HEK293 (cell line): ENCODE data around the gene KCNK2.

Experiments used
- CTCF ChIA-PET: fragments of 350-600 bp; formaldehyde crosslinking; extraction: SDS; loops from one replicate; lab custom pipeline; 2021; ENCODE audit warnings: antibody characterized with exemption; lab: Yijun Ruan, JAX
- POLR2A ChIA-PET: fragments of 300-600 bp; formaldehyde crosslinking; extraction: SDS; loops from one replicate; lab custom pipeline; 2020; ENCODE audit warnings: antibody characterized with exemption, inconsistent platforms; lab: Yijun Ruan, JAX
- H3K27ac ChIP-seq: fragments of 200-500 bp; sonication (Bioruptor generic); 2 replicates; pipeline ENCODE4 v1.5.1; 2014; ENCODE audit warnings: low read depth, low read length, control low read depth, inconsistent platforms; ENCODE audit errors: extremely low read depth
- H3K36me3 ChIP-seq, 2 experiments: fragments of 200-500 bp in 1 of 2; sonication (Bioruptor generic) in 1 of 2; 1 replicate in 1 of 2; 2 replicates in 1 of 2; pipeline ENCODE4 v1.5.1; 2014 to 2017; ENCODE audit warnings: inconsistent platforms in 2 of 2, low read length in 2 of 2; ENCODE audit not compliant: control insufficient read depth in 2 of 2, insufficient read depth in 1 of 2
- H3K4me1 ChIP-seq: fragments of 200-500 bp; sonication (Bioruptor generic); 2 replicates; pipeline ENCODE4 v1.5.1; 2014; ENCODE audit warnings: mild to moderate bottlenecking, low read length, inconsistent platforms; ENCODE audit not compliant: control insufficient read depth, insufficient read depth
- H3K4me3 ChIP-seq: 2 replicates; pipeline ENCODE4 v1.5.1; 2011; ENCODE audit warnings: low read depth, mild to moderate bottlenecking, control low read depth, low read length, moderate library complexity
- H3K9me3 ChIP-seq: fragments of 200-500 bp; sonication (Bioruptor generic); 2 replicates; pipeline ENCODE4 v1.5.1; 2014; ENCODE audit warnings: low read depth, low read length, inconsistent platforms; ENCODE audit not compliant: control insufficient read depth, insufficient read depth
- KLF7 ChIP-seq: fragments of 450-650 bp; formaldehyde crosslinking; IDR thresholded peaks from 2 replicates; pipeline ENCODE4 v1.5.1; 2016; ENCODE audit warnings: missing biosample characterization, missing genetic modification characterization, borderline replicate concordance
- OSR2 ChIP-seq: fragments of 450-650 bp; formaldehyde crosslinking; IDR thresholded peaks from 2 replicates; pipeline ENCODE4 v1.5.1; 2016; ENCODE audit warnings: missing biosample characterization, missing genetic modification characterization
- WT1 ChIP-seq: fragments of 450-650 bp; formaldehyde crosslinking; IDR thresholded peaks from 2 replicates; pipeline ENCODE4 v1.5.1; 2016; ENCODE audit warnings: missing biosample characterization, missing genetic modification characterization
- ZNF157 ChIP-seq: fragments of 450-650 bp; formaldehyde crosslinking; IDR thresholded peaks from 2 replicates; pipeline ENCODE4 v1.5.1; 2016; ENCODE audit warnings: missing biosample characterization, missing genetic modification characterization
- ZNF19 ChIP-seq: fragments of 450-650 bp; formaldehyde crosslinking; IDR thresholded peaks from 2 replicates; pipeline ENCODE4; 2016; ENCODE audit warnings: missing biosample characterization, missing genetic modification characterization, low read depth
- ZNF274 ChIP-seq, 2 experiments: fragments of 200-500 bp in 1 of 2; fragments of 450-650 bp in 1 of 2; sonication (Bioruptor generic) in 1 of 2; formaldehyde crosslinking in 1 of 2; IDR thresholded peaks; 2 replicates each; pipeline versions ENCODE4 v1.5.1 to v1.6.1; 2014 to 2016; ENCODE audit warnings: borderline replicate concordance in 1 of 2, inconsistent platforms in 1 of 2, low read length in 1 of 2, missing biosample characterization in 1 of 2, missing genetic modification characterization in 1 of 2
- ZNF433 ChIP-seq: fragments of 450-650 bp; formaldehyde crosslinking; IDR thresholded peaks from 2 replicates; pipeline ENCODE4 v1.5.1; 2016; ENCODE audit warnings: missing biosample characterization, missing genetic modification characterization, low read depth
- ZNF558 ChIP-seq: fragments of 450-650 bp; formaldehyde crosslinking; IDR thresholded peaks from 2 replicates; pipeline ENCODE4 v1.5.1; 2016; ENCODE audit warnings: missing biosample characterization, missing genetic modification characterization
- ZNF600 ChIP-seq: fragments of 450-650 bp; formaldehyde crosslinking; IDR thresholded peaks from 2 replicates; pipeline ENCODE4 v1.5.1; 2016; ENCODE audit warnings: missing biosample characterization, missing genetic modification characterization
- ZNF629 ChIP-seq: fragments of 450-650 bp; formaldehyde crosslinking; IDR thresholded peaks from 2 replicates; pipeline ENCODE4 v1.5.1; 2017; ENCODE audit warnings: missing biosample characterization, missing genetic modification characterization
- ZNF830 ChIP-seq: fragments of 450-650 bp; IDR thresholded peaks from 2 replicates; pipeline ENCODE4 v1.5.0; 2018; ENCODE audit warnings: missing biosample characterization, missing genetic modification characterization, low read depth, mild to moderate bottlenecking, moderate library complexity
- TF ChIP-seq, protein P1 (sequence below): fragments of 450-650 bp; formaldehyde crosslinking; conservative IDR thresholded peaks from 2 replicates; pipeline ENCODE4 v1.5.1; 2016; ENCODE audit warnings: low read depth, missing biosample characterization, missing genetic modification characterization
- TF ChIP-seq, protein P2 (sequence below): fragments of 450-650 bp; formaldehyde crosslinking; IDR thresholded peaks from 2 replicates; pipeline ENCODE4 v1.5.1; 2016; ENCODE audit warnings: missing biosample characterization, missing genetic modification characterization
- TF ChIP-seq, protein P3 (sequence below): fragments of 450-650 bp; formaldehyde crosslinking; IDR thresholded peaks from 2 replicates; pipeline ENCODE4 v1.5.1; 2017; ENCODE audit warnings: missing biosample characterization, missing genetic modification characterization
- TF ChIP-seq, protein P4 (sequence below): fragments of 450-650 bp; formaldehyde crosslinking; IDR thresholded peaks from 2 replicates; pipeline ENCODE4 v1.5.1; 2016; ENCODE audit warnings: missing biosample characterization, missing genetic modification characterization
- TF ChIP-seq, protein P5 (sequence below): fragments of 450-650 bp; formaldehyde crosslinking; IDR thresholded peaks from 2 replicates; pipeline ENCODE4 v1.5.1; 2016; ENCODE audit warnings: missing biosample characterization, missing genetic modification characterization

The KCNK2 gene

DNA sequence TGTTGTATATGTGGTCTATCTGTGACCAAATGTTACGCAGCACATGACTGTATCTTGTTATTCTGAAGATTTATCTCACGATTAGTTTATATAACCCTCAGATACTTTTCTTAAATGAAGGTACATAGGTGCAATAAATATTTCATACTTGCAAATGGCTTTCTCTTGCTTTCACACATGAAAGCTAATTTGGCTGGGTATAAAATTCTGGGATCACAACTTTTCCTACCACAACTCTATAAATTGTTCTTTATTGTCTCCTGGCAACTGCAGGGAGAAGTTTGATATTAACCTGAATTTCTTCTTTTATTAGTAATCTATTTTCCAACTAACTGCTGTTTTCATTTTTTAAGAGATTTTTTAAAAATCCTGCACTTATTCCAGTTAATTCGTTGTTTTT lies 58.9 kb downstream of the KCNK2 start:
- Histone ChIP-seq H3K36me3 (no peaks in the 10 kb centered on the region), H3K4me3 (no peak overlapping the region), H3K4me1 (no peaks in the 10 kb centered on the region), H3K9me3 (no peaks in the 10 kb centered on the region), H3K27ac (no peak overlapping the region)
- ChIA-PET POLR2A (no interaction called here), CTCF (no interaction called here)
- no peak for TF ChIP-seq WT1 (tag by site-specific recombination)
- TF ChIP-seq, protein P1, sequence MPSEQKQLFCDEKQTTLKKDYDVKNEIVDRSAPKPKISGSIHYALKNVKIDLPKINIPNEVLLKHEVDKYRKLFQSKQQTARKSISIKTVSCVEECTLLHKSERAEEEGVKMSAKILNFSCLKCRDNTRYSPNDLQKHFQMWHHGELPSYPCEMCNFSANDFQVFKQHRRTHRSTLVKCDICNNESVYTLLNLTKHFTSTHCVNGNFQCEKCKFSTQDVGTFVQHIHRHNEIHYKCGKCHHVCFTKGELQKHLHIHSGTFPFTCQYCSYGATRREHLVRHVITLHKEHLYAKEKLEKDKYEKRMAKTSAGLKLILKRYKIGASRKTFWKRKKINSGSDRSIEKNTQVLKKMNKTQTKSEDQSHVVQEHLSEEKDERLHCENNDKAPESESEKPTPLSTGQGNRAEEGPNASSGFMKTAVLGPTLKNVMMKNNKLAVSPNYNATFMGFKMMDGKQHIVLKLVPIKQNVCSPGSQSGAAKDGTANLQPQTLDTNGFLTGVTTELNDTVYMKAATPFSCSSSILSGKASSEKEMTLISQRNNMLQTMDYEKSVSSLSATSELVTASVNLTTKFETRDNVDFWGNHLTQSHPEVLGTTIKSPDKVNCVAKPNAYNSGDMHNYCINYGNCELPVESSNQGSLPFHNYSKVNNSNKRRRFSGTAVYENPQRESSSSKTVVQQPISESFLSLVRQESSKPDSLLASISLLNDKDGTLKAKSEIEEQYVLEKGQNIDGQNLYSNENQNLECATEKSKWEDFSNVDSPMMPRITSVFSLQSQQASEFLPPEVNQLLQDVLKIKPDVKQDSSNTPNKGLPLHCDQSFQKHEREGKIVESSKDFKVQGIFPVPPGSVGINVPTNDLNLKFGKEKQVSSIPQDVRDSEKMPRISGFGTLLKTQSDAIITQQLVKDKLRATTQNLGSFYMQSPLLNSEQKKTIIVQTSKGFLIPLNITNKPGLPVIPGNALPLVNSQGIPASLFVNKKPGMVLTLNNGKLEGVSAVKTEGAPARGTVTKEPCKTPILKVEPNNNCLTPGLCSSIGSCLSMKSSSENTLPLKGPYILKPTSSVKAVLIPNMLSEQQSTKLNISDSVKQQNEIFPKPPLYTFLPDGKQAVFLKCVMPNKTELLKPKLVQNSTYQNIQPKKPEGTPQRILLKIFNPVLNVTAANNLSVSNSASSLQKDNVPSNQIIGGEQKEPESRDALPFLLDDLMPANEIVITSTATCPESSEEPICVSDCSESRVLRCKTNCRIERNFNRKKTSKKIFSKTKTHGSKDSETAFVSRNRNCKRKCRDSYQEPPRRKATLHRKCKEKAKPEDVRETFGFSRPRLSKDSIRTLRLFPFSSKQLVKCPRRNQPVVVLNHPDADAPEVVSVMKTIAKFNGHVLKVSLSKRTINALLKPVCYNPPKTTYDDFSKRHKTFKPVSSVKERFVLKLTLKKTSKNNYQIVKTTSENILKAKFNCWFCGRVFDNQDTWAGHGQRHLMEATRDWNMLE (tag by site-specific recombination): no peak
- no peak for TF ChIP-seq ZNF558 (tag by site-specific recombination)
- no peak for TF ChIP-seq ZNF274 (IDR thresholded peaks at IDR 0.05; ENCODE audit: low read length)
- TF ChIP-seq ZNF274 (tag by site-specific recombination; IDR thresholded peaks at IDR 0.05; ENCODE audit: borderline replicate concordance): no peak
- TF ChIP-seq ZNF19: no peak
- TF ChIP-seq ZNF830 (tag by site-specific recombination): no peak
- TF ChIP-seq ZNF433 (tag by site-specific recombination): no peak

DNA sequence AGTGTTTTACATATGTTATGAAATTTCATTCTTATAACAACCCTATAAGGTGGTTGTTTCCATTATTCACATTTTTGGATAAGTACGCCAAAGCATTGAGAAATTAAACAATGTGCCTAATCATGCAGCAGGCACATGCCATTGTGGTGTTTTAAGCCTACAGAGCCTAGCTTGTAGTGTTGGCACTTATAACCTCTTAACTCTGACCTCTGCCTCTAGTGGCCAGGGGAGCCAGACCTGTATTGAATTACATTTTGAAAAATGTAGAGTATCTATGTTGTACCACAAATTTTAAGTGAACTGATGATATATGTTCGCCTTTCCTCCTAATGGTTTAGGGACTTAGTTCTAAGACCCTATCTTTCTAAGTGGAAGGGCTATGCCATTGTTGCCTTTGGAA lies 61.0 kb downstream of the KCNK2 start:
- POLR2A ChIA-PET: no interaction called here
- CTCF ChIA-PET: no interaction called here
- H3K4me3 ChIP-seq: no peak overlapping the region
- TF ChIP-seq ZNF629 (tag by site-specific recombination) (no peak), ZNF433 (tag by site-specific recombination) (no peak), KLF7 (tag by site-specific recombination) (no peak), ZNF157 (tag by site-specific recombination) (no peak), ZNF600 (tag by site-specific recombination) (no peak), OSR2 (tag by site-specific recombination) (no peak)
- TF ChIP-seq, protein P2, sequence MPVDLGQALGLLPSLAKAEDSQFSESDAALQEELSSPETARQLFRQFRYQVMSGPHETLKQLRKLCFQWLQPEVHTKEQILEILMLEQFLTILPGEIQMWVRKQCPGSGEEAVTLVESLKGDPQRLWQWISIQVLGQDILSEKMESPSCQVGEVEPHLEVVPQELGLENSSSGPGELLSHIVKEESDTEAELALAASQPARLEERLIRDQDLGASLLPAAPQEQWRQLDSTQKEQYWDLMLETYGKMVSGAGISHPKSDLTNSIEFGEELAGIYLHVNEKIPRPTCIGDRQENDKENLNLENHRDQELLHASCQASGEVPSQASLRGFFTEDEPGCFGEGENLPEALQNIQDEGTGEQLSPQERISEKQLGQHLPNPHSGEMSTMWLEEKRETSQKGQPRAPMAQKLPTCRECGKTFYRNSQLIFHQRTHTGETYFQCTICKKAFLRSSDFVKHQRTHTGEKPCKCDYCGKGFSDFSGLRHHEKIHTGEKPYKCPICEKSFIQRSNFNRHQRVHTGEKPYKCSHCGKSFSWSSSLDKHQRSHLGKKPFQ (tag by site-specific recombination): no peak
- TF ChIP-seq, protein P3, sequence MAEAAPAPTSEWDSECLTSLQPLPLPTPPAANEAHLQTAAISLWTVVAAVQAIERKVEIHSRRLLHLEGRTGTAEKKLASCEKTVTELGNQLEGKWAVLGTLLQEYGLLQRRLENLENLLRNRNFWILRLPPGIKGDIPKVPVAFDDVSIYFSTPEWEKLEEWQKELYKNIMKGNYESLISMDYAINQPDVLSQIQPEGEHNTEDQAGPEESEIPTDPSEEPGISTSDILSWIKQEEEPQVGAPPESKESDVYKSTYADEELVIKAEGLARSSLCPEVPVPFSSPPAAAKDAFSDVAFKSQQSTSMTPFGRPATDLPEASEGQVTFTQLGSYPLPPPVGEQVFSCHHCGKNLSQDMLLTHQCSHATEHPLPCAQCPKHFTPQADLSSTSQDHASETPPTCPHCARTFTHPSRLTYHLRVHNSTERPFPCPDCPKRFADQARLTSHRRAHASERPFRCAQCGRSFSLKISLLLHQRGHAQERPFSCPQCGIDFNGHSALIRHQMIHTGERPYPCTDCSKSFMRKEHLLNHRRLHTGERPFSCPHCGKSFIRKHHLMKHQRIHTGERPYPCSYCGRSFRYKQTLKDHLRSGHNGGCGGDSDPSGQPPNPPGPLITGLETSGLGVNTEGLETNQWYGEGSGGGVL: no peak
- TF ChIP-seq, protein P4, sequence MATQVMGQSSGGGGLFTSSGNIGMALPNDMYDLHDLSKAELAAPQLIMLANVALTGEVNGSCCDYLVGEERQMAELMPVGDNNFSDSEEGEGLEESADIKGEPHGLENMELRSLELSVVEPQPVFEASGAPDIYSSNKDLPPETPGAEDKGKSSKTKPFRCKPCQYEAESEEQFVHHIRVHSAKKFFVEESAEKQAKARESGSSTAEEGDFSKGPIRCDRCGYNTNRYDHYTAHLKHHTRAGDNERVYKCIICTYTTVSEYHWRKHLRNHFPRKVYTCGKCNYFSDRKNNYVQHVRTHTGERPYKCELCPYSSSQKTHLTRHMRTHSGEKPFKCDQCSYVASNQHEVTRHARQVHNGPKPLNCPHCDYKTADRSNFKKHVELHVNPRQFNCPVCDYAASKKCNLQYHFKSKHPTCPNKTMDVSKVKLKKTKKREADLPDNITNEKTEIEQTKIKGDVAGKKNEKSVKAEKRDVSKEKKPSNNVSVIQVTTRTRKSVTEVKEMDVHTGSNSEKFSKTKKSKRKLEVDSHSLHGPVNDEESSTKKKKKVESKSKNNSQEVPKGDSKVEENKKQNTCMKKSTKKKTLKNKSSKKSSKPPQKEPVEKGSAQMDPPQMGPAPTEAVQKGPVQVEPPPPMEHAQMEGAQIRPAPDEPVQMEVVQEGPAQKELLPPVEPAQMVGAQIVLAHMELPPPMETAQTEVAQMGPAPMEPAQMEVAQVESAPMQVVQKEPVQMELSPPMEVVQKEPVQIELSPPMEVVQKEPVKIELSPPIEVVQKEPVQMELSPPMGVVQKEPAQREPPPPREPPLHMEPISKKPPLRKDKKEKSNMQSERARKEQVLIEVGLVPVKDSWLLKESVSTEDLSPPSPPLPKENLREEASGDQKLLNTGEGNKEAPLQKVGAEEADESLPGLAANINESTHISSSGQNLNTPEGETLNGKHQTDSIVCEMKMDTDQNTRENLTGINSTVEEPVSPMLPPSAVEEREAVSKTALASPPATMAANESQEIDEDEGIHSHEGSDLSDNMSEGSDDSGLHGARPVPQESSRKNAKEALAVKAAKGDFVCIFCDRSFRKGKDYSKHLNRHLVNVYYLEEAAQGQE (tag by site-specific recombination): no peak
- TF ChIP-seq, protein P5, sequence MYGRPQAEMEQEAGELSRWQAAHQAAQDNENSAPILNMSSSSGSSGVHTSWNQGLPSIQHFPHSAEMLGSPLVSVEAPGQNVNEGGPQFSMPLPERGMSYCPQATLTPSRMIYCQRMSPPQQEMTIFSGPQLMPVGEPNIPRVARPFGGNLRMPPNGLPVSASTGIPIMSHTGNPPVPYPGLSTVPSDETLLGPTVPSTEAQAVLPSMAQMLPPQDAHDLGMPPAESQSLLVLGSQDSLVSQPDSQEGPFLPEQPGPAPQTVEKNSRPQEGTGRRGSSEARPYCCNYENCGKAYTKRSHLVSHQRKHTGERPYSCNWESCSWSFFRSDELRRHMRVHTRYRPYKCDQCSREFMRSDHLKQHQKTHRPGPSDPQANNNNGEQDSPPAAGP (tag by site-specific recombination): no peak
- H3K4me1 ChIP-seq: no peaks in the 10 kb centered on the region
- H3K9me3 ChIP-seq: no peaks in the 10 kb centered on the region
- no peak overlapping the region for H3K27ac ChIP-seq
- no peaks in the 10 kb centered on the region for H3K36me3 ChIP-seq
